ENCODE data around the gene PYCR2.

- TF ChIP-seq EP300 (IDR thresholded peaks at IDR 0.05) (no peak), REST (IDR thresholded peaks at IDR 0.05) (no peak), CTCF (IDR thresholded peaks at IDR 0.05) (no peak)
Measured at GRCh38 chr1:225918280-225918679, 5.8 kb downstream of the PYCR2 start.

Data from A549 (cell line).